Measurements from ENCODE around the gene VEPH1. TPM values are rescaled to one million over a fixed set of nuclear protein-coding genes. Genes with fewer than 3 reads are reported as not detected.

The VEPH1 gene
- total RNA-seq, 1 donor from 2014 or later = not detected

DNA sequence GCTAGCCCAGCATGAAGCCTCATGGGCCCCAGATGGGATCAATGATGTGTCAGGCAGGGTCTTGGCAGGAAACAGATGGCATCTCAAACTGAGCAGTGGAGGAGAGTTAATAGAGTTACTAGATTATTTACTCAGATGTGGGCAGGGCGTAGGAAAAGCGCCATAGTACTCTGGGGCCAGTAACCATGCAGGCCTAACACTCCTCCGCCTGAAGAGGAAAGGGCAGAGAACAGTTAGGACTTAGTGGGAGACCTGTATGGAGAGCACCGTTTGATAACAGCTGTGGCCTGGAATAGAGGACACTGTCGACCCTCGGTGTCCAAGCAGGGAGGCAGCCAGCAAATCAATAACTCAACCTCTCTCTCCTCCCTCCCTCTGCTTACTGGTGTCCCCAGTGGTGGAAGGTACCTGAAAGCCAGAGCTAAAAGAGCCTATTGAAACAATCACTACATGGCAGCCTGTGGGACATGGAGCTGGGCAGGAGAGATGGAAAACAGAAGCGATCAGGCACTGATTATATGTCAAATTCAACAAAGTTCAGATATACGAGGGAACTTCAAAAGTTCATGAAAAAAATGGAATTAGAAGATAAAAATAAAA is 231.8 kb downstream of the VEPH1 start:
- intact Hi-C loops (cut with micrococcal nuclease) = no loop called here

DNA sequence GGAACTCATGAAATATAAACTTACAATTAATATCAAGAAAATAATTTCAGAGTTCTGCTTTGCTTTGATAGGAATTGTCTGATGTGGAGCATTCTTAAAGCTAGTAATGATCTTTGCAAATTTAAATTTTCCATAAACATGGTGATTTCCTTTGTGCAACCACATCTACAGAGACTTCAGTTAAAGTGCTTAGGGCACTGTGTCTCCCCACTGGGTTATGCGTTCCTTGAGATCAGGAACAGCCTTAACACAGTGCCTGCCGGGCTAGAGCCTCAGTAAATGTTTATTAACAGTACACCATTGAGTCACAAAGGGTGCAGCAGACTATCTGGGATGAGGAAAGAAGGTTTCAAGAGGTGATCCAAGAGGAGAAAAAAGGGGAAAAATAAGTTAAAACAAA is 235.2 kb downstream of the VEPH1 start:
- intact Hi-C loops (cut with micrococcal nuclease) = no loop called here

DNA sequence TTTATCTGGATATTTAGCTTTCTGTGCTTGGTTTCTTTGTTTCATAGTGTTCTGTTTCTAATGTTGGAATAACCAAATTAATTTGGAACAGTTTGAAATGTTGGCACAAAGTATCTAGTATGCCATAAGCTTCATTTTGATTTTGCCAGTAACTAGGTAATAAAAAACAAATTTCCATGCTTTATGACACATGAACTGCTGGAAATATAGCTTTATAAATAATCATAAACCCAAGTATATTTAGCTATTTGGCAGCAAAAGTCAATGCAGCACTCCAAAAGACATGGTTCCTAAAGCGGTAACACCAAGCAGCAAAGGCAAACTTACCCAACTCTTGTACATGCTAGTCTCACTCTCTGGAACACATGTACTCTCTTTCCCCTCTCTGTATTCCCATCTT is 237.3 kb downstream of the VEPH1 start:
- intact Hi-C loops (cut with micrococcal nuclease) = no loop called here

DNA sequence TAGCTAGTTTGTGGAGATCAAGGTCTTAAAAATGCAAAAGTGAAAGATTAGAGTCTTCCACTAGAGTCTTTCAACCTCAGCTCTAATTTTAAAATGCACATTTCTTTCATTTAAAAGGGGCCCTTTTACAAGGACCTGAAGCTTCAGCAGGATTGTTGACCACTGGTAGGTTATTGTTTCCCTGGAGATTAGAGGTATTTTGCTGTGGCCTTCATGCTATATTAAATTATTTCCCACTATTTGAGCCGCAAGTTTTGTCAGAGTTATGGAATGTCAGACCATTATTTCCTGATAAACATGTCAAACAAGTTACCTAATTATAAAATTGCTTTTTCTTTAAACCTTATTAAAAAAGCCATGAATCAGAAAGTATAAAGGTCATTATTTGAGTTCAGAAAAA is 240.2 kb downstream of the VEPH1 start:
- intact Hi-C loops (cut with micrococcal nuclease) = no loop called here

DNA sequence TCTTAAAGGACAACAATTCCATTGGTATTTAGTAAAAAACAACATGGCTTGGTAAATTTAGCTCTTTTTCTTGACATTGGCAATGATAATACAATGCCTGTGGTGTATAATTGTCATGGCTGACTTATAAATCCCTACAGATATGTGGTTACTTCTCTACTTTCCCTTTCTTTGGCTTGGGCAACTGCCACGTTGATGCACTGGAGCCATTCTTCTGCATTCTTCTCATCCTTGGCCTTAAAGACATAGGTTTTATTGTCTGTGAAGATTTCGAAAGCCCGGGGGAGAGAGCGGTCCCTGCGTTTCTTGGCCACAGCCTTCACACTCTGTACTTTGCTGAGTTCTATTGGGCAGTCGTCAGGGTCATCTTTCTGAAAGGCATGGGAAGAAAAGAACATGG is 242.2 kb downstream of the VEPH1 start:
- intact Hi-C loops (cut with micrococcal nuclease) = no loop called here

DNA sequence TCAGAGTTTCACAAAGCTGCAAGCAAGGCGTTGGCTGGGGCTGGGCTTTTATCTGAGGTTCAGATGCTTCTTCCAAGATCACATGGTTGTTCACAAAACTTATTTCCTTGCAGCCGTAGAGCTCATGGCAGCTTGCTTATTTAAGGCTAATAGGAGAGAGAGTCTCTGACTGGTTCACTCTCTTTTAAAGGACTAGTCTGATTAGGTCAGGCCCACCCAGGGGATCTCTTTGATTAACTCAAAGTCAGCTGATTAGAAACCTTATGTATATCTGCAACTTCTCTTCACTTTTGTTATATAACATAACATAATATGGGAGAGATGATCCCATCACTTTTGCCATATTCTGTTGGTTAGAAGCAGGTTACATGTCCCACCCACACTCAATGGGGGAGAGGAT is 243.4 kb downstream of the VEPH1 start:
- intact Hi-C loops (cut with micrococcal nuclease) = no loop called here

DNA sequence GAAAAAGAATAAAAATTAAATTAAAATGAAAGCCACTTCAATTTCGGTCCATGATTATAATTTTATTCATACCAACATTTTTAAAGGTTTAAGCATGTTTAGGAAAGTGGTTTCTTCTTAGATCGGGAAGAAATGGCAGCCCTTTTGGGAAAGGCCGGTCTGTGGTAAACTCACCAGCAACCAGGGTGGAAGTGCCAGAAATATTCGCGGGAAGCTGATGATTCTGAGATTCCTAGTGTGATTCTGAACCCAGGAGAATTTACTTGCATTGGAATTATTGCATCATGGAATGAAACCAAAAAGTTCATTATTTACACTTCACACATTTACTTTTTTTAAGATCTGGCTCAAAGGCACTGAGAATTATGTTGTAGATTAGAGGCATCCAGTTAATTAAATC is 246.1 kb downstream of the VEPH1 start:
- intact Hi-C loops (cut with micrococcal nuclease) = no loop called here

DNA sequence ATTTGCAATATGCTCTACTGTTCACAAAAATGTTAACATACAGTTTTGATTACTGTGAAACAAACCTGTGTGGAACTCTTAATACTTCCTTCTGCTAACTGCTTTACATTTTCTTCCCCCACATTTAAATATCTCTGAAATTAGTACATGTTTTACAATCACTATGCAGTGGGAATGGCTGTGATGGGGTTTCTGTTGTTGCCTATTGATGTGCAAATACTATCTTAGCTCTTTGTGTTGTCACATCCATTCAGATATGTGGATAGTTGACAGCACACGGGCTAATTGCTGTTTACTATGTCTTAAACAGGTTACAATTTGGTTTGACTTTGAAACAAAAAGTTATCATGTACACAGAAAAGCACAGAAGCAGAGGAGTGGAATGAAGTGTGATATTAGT is 247.4 kb downstream of the VEPH1 start:
- intact Hi-C loops (cut with micrococcal nuclease) = no loop called here

DNA sequence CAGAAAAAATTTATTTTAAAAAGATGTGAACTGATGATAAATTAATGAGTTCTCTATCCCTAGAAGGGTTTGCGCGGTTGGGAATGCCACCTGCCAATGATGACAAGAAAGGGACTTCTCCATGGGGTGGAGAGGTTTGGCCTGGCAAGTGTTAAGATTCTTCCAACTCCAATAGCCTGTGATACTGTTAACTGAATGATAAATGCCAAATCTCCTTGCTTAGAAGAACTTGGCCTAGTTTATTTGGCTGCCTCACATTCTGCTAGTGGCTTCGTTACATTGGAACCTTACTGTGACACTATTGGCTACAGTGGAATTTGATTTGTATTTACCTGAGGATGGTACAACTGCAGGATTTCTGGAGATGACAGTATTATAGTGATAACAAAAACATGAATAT is 251.5 kb downstream of the VEPH1 start:
- intact Hi-C loops (cut with micrococcal nuclease) = no loop called here

DNA sequence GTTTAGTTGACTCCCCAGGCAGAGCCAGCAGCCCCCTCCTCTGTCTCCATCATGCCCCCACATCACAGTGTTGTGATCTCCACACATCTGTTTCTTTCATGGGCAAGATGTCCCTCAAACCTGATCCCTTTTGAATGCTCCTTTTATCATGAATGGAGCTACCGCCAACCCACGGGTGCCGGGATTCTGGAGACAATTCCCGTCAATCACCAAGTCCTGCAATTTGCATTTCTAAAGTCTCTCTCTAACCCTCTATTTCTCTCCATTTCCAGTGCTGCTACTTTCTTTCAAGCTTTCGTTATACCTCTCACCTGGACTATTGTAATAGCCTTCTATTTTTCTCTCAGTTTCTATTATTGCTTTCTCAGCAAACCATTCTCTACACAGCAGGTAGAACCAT is 253.6 kb downstream of the VEPH1 start:
- intact Hi-C loops (cut with micrococcal nuclease) = no loop called here

DNA sequence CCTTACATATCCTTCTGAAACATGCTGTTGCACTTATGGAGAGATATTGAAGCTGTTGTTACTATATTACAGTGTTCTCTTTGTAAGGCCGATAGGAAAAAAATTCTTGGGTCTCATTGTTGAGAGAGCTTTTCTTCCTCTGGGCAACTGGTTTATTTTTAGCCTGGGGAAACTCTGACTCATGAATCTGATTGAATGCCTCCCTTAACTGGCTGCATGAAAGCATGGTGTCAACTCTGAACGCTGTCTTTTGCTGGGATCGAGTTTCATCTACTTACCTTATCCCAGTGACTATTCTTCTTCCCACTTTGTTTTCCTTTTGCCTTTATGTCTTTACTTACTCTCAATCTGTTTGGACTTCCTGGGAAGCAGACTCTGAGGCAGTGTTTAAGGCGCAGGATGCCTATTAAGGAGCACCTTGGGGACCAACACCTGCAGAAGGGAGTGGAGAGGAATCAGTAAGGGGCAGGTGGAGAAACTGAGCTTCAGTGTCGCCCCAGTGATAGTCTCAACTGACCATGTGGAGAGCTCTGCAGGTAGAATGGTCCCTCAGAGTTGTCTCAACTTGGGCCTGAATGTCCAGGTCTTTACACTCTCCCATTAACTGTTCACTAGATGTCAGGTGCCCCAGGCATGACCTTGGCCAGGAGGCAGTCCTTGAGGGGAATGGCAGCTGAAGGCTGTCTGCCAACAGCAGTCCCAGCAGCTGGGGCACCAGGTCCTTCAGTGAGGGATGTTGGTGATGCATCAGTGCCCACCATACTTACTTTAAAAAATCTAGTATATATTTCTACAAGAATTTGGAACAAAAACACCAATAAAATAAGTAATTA is 254.4 kb downstream of the VEPH1 start:
- intact Hi-C loops (cut with micrococcal nuclease) = no loop called here

DNA sequence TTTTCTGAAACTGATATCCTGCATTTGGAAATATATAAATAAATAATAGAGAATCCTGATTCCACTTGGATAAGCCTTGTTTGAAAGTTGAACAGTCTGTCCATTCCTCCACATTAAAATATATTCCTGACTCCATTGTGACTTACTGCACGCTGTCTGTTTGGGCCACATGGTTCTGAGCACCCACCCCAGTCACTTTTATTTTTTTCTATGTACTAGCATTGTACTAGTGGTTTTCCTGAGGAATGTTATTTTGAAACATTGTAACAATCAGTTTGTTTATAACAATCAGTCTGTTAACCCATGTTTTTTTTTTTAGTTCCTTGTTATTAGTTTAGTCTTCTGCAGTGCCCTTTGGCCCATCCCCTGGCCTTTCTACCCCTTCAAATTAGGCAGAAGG is 255.8 kb downstream of the VEPH1 start:
- intact Hi-C loops (cut with micrococcal nuclease) = no loop called here

DNA sequence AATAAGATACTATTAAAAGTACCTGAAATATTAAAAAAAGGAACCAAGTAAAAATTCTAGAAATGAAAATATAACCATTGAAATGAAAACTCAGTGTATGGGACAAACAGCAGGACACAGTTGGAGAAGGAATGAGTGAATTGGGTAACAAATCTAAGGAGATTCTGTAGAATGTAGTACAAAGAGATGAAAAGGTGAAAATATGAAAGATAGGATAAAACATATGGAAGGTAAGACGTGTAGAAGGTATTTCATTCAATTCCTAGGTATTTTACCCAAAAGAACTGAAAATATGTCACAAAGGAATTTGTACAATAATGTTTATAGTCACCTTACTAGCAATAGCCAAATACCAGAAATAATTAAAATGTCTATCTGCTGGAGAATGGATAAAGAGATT is 260.4 kb downstream of the VEPH1 start:
- intact Hi-C loops (cut with micrococcal nuclease) = no loop called here

DNA sequence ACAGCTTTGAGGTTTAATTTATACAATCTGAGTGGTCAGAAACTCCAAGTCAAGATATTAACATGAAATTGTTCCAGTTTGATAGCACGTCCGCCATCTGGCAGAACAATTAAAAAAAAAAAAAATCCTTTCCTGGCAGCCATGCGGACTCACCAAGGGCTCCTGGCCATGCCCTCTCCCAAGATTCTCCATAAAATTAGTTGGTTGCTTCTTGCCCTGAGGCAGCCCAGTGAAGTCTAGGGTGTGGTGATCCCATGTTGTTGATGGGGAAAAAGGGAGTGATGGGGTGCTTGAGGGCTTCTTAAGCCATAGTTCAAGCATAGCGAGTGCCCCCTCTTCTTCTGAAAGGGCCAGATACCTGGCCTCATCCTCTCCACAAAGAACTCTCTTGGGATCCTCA is 261.6 kb downstream of the VEPH1 start:
- intact Hi-C loops (cut with micrococcal nuclease) = no loop called here

DNA sequence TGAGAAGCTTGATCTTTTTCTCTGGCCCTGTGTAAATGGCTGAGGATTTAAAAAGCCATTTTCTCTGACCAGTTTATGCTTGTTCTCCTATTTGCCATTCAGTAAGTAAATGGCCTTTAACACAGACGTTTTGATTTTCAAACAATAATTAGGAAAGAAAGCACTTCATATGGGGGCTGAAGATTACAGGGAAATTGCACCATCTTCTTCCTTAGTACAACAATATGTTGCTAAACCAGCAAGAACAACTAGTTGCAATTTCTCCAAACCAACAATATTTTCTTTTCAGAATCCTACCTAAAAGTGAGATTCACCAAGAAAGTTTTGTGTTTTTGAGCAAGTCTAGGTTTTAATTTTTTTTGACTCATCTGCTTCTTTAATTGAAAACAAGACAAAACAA is 262.8 kb downstream of the VEPH1 start:
- intact Hi-C loops (cut with micrococcal nuclease) = no loop called here

DNA sequence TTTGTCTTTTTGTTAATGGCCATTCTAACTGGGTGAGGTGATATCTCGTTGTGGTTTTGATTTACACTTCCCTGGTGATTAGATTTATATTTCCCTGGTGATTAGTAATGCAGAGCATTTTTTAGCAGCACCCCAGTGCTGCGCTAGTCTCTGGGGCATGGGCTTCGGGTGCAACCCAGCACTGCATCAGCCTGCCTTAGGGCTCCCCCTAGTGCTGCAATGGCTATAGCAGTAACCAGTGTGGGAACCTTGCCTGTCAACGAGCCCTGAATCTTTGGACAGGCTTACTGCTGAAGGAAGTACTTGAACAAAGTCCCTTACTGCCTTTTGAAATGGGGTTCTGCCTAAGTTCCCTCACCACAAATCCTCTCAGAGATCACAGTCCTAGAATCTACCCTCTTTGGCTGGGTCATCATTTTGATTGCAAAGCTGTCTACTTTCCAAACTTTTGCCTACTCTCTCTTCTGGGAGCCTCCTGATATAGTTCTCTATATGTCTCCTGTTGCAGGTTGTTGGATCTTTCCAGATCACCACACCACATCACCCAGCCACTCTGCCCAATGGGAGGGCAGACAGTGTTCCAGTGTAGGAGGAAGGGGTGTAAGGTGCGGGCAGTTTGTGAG is 264.0 kb downstream of the VEPH1 start:
- intact Hi-C loops (cut with micrococcal nuclease) = loop anchor here (1.0 to 10.0 kb wide), 4 partner anchors 35 to 1084 kb away; partner anchors contain the start of gene CCNL1

DNA sequence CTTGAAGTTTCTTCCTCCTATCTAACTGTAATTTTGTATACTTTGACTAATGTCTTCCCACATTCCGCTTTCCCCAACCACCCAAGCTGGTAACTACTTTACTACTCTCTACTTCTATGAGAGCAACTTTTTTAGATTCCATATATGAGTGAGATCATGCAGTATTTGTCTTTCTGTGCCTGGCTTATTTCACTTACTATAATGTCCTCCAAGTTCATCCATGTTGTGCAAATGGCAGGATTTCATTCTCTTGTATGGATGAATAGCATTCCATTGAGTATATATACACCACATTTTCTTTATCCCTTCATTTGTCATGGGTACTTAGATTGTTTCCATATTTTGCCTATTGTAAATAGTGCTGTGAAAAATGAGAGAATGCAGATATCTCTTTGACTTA is 264.8 kb downstream of the VEPH1 start:
- intact Hi-C loops (cut with micrococcal nuclease) = loop anchor here (10.0 kb wide), 1 partner anchor 1084 kb away; no protein-coding TSS in a partner anchor

DNA sequence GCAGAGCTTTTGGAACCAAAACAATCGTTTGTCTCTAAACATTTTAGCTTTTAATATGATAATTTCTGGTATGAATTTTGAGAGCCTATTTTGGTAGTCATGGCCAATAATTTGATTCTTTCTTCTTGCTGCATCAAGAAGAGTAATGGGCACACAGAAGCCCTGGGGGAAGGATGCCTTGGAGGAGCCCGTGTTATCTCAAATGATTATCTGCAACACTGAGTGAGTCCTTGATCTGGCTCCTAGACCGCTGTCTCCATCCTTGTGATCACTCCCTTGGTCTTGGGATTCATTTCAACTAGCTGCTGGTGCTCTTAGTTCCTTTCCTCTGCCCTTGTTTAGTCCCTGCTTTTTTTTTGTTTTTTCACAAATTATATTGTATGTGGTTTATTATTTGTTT is 265.3 kb downstream of the VEPH1 start:
- intact Hi-C loops (cut with micrococcal nuclease) = loop anchor here (10.0 kb wide), 1 partner anchor 1083 kb away; no protein-coding TSS in a partner anchor

DNA sequence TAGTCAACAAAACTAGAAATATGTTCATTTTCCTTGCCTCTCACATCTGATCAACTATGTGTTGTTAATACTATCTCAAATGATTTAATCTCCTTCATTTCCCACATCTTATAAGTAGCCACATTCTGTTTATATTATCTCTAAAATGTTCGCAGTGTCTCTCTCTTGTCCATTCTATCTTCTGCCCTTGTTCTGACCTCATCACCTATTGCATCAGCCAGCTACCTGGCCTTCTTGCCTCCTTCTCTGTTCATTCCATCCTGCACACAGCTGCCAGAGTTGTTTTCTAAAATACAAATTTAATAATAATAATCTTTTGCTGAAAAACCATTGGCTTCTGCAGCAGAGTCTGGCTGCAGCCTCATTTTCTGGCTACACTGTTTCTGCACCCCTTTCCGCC is 267.9 kb downstream of the VEPH1 start:
- intact Hi-C loops (cut with micrococcal nuclease) = loop anchor here (10.0 kb wide), 1 partner anchor 1080 kb away; no protein-coding TSS in a partner anchor

DNA sequence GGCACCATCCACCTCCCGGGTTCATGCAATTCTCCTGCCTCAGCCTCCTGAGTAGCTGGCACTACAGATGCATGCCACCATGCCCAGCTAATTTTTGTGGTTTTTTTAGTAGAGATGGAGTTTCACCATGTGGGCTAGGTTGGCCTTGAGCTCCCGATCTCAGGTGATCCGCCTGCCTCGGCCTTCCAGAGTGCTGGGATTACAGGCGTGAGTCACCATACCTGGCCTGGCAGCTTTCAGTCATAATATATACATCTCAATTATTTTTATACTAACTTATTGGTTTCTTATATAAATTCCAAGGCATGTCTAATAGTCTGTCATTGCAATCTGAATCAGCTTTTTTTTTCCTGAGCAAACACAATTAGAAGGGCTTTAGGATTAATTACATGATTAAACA is 269.3 kb downstream of the VEPH1 start:
- intact Hi-C loops (cut with micrococcal nuclease) = loop anchor here (10.0 kb wide), 1 partner anchor 1079 kb away; no protein-coding TSS in a partner anchor

DNA sequence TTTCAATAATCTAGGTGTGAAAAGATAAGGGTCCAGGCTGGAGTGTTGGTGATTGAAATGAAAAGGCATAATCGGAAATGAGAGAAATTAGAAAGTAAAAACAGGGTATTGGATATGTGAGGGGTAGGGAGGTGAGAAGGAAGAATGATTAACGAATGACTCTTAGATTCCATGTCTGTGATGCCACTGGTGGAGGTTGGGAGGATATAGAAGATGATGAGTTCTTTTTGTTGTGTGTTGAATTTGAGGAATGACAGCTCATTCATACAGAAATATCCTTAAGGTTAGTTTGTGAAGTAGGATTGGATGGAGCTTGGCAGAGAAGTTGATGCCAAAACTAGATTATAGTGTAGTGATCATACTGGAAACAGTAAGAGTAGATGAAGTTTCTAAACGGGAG is 271.1 kb downstream of the VEPH1 start:
- intact Hi-C loops (cut with micrococcal nuclease) = loop anchor here (10.0 kb wide), 1 partner anchor 1077 kb away; no protein-coding TSS in a partner anchor

DNA sequence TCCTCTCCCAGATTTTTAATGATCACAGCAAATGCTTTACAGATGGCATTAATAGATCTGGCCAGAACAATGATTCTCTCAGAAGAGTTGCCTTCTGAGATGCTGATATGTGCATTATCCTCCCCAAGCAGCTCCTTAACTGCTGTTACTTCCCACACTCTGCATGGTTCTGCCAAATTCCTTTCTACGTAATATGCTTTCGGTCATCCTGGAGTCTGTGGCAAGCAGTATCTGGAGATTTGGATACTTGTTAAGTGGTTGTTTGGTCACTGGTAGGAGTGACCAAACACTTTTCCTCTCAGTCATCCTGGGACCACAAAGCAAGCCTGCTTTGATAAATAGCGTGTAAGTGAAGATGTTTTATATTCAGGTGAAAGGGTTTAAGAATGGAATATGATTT is 272.1 kb downstream of the VEPH1 start:
- intact Hi-C loops (cut with micrococcal nuclease) = loop anchor here (10.0 kb wide), 1 partner anchor 1076 kb away; no protein-coding TSS in a partner anchor

All from T-helper 2 cell treated with Interferon-gamma antibody and Interleukin-4, amounts not matched to agents 100 ng/mL and 5 ng/mL, for 36 hours (primary cell).